Measurements from ENCODE around the gene SPSB1.

GRCh38 chr1:9376886-9377333, 84.2 kb downstream of the SPSB1 start:
- TF ChIP-seq EZH2 (optimal IDR thresholded peaks at IDR 0.05; ENCODE audit: low read depth, low read length) (no peak), CTCF (IDR thresholded peaks at IDR 0.05; ENCODE audit: low read length) (no peak), EZH2phosphoT487 (IDR thresholded peaks at IDR 0.05; ENCODE audit: low read length) (no peak)
